NOMO-1 treated with dmso at 0.1 percent for 144 hours (cell line): Measurements from ENCODE around the gene RNF41.
A peak's percentile ranks its signal among the peaks of the same experiment; 100 is the strongest.
"Not testable (repeated sequence)": the region's sequence is repeated elsewhere in the genome, so short reads cannot be mapped to it uniquely, and the experiment has no call there.

Source experiments
- DNase-seq: peaks from one replicate; lab custom pipeline; 2025; ENCODE audit not compliant: unreplicated experiment; lab: John Stamatoyannopoulos, UW

The RNF41 gene

DNA sequence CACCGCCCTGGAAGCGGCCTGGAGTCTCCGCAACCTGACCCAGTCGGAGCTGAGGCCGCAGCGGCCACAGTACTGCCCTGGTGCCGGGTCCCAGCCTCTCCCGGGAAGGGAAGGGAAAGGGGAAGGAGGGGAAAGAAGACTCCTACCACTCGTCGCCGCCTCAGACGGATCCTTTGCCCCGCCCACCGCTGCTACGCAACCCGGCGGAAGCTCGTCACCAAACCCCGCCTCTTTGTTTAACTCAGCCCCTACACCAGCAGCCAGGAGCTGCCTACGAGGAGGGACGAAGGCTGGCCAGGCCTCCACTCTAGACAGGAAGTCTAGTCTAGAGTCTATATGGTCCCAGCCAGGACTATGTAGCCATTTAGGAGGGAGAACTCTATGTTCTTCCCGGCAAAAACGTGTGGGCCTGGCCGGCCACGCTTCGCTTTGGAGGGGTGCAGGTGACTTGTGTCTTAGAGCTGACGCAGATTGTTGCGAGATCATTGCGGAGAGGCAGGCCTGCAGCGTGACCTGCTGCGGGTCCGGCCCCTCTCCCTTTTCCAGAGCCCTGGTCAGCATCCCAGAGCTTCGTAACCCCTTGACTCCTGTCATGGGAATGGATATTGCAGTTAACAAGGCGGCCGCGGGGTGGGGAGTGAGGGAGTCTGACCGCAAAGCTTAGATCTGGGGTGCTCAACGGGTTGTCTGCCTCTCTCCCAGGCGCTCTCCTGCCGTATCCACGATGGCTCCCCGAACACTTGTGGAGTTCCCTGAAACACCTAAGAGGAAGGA, at the start of gene RNF41:
TSS of gene RNF41 (minus strand) at position 166 of the 774 bp plus-strand sequence. CDS start 7,875 bp downstream, outside the sequence.
- DNase-seq: peak; percentile 95

DNA sequence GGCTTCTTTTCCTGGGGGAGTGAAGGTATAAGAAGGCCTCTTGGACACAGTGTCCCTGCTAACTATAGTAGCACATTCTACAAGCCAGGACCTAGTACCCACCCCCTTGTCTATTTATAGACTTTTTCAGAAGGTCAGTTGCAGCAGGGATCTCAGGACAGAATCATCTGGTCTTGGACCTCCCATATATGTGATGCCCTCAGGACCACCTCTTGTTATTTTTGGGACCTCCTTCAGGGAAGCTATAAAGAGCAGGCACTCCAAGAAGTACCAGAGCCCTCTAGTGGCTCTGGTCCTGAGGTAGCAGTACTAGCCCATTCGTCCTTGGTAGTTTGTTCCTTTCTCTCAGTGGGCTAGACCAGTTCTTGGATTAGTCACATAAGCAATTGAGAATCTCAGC, 49.3 kb upstream of the RNF41 start:
- DNase-seq: no peak

DNA sequence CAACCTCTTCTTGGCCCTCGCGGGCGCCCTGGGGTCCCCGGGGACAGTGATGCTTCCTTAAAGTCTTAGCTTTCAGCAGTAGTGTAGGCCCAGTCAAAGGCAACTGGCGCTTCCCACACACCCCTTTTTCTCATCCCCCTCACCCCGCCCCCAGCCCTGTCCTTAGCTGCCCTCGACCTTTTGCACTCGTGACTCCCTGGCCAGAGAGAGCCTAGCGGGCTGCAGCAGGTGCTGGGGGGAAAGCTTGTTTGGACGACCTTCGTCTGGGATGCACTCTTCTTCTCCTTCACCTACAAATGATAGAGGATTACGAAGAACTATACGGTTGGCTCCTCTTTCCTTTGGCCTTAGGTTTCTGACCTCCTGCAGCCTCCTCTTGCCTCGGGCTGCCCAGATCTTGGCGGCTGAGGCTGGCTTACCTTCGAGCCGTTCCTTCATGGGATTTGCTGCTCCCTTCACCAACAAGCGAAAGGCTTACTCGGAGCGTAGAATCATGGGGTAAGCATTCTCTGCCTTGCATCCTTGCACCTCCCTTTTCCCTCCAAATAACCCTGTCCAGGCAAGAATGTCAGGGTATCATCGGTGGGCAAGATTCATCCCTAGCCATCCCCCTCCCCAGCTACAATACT, 45.8 kb upstream of the RNF41 start:
- DNase-seq: no peak

DNA sequence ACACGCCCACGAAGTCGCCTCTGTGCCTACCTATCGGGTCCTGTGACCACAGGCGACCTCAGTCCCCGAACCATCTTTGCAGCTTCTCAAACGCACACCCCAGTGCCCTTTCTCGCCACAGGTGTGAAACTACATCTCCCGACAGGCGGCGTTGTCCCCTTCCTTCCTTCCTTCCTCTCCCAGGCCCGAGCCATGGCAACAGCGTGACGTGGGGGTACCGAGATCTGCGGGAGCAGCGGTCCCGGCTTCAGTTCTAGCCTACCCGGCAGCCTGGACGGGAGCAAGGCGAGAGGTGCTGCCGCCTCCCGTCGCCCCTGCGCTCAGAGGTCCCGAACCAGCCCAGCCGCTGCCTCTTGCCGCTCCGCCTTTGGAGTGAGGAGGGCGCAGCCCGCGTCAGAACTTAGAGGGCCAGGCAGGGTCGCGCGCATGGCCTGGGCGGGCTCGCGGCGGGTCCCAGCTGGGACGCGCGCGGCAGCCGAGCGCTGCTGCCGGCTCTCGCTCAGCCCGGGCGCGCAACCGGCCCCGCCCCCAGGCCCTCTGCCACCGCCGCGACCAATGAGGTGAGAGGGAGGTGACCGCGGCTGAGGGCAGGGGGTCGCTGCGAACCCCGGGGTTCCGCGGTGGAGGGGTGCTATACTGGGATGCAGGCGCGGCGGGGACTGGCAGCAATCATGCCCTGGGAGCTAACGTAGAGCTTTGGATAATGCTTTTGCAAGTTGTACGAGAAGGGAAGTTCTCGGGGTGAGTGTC, 45.1 kb upstream of the RNF41 start, which contains the start of gene COQ10A:
TSS of gene COQ10A (plus strand) at position 250 of the 750 bp plus-strand sequence. CDS start at position 427, 177 bp downstream.
- DNase-seq: peak; percentile 84

DNA sequence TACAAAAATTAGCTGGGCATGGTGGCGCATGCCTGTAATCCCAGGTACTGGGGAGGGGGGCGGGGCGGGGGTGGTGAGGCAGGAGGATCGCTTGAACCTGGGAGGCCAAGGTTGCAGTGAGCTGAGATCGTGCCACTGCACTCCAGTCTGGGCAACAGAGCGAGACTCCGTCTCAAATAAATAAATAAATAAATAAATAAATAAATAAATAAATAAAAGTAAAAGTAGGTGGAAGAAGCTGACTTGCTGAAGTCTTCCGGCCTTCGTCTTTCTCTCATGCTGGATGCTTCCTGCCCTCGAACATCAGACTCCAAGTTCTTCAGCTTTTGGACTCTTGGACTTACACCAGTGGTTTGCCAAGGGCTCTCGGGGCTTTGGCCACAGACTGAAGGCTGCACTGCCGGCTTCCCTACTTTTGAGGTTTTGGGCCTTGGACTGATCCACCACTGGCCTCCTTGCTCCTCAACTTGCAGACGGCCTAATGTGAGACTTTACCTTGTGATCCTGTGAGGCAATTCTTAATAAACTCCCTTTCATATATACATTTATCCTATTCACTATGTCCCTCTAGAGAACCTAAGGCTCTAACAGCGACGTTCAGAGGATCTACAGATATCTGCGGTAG, 44.5 kb upstream of the RNF41 start:
- not testable (repeated sequence) for DNase-seq

DNA sequence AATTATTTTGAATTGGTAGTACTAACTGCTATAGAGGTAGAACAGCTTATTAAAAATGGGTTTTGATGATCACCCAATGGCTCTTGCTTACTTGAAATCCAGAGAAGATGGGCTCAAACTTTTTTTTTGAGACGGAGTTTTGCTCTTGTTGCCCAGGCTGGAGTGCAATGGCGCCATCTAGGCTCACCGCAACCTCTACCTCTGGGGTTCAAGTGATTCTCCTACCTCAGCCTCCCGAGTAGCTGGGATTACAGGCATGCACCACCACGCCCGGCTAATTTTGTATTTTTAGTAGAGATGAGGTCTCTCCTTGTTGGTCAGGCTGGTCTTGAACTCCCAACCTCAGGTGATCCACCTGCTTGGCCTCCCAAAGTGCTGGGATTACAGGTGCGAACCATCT, 41.2 kb upstream of the RNF41 start:
- DNase-seq: not testable (repeated sequence)

DNA sequence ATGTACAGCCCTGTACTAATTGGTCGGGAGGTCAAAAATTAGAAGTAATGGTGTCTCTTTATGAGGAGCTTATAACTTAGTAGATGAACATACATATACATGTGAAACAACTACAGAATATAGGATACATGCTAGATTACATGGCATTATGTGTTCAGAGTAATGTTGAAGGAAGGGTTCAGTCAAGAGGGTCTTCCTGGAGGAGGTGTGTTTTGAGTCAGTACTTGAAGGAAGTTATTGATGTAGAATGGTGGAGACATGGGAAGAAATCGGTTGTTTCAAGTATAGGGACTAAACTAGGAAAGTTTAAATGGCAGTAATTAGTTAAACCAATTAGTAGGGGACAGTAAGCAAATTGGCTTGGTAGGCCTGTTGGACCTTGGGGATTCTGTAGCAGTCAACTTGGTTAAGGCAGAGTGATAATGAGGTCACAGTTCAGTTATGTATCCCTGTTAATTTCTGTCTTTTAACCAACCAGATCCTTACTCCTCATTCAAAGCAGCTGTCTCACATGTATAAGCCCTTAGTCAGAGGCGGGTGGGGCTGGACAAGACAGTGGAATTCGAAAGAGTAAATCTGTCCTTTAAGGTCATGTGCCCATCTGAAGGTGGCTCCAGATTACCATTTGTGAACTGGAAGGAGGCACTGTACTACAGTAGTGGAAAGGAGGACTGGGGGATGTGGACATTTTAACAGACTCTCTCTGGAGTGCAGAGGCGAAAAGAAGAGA, 39.9 kb upstream of the RNF41 start:
- DNase-seq: no peak

DNA sequence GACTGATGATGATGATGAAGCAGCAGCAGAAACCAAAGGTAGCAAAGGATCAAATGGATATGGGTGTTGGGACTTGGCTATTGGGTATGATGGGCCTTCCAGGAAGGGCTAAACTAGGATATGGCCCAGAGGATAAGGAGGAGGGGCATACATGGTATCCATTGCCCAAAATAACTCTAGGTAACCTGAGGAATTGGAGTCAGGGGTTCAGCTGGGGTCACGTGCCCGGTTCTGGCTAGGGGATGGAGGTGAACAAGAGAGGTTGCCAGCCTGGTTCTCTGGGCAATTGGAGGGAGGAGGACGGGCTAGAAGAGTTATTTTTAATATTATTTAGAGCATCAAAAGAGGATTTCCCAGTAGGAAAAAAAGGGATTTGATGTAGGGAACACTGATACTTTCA, 39.2 kb upstream of the RNF41 start:
- DNase-seq: no peak

DNA sequence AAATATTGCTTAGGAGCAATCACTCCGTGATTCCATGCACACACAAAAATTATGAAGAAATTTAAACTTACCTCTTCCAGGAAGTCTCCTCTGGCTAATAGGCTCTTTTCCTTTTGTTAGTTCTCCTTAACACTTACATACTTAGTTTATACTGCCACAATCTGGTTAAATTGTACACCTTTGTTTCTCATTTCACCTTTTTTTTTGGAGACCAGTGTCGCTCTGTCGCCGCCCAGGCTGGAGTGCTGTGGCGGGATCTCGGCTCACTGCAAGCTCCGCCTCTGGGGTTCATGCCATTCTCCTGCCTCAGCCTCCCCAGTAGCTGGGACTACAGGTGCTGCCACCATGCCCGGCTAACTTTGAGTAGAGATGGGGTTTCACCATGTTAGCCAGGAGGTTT, 38.7 kb upstream of the RNF41 start:
- no peak for DNase-seq

DNA sequence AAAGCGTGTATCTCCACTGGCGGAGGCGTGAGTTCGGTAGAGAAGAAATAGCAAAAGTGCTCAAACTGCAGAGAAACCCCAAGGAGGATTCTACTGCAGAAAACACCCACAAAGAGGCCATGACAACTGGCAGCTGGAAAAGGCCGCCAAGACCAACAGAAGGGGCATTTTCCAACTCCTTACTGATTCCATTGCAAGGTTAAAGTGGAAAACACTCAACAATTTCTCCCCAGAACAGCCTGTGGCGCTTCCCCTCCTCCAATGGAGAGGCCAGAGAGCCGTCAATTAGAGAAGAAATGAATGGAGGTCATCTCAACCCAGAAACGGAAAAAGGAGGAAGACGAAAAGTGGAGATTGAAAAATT, 37.1 kb upstream of the RNF41 start:
- DNase-seq: no peak

DNA sequence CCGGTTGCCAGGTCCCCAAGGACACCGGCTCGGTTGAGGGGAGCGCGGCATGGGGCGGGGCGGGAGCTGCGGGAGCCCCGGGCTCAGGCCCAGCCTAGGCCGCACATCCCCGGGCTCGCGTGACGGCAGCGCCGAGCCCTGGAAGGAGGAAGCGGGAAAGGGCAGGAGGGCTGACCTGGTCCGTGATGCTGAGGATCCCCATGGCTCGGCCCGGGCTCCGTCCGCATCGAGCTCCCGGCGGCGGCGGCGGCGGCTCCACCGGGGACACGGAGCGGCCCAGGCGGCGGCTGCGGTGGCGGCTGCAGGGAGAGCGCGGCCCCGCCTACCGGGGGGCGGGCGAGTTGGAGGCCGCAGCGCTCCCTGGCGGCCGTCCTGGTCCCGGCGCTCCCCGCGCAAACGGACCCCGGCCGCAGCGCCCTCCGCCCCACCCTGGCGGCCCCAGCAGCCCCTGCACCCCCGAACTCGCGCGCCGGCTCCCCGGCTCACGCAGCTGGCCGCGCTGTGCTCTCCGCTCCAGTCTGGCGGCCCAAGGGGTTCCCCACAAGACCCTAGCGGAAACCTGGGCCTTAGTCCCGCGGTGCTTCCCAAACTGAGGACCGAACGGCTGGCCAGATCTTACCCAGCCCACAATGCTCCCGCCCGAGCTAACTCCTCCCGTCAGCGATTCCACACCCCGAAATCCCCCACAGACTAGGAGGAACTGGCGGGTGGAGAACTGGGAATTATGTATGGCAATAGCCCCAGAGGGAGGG, 36.5 kb upstream of the RNF41 start, which contains the start of gene ANKRD52:
TSS of gene ANKRD52 (minus strand) at position 317 of the 752 bp plus-strand sequence. CDS start at position 202, 115 bp downstream.
- peak; percentile 61 for DNase-seq

DNA sequence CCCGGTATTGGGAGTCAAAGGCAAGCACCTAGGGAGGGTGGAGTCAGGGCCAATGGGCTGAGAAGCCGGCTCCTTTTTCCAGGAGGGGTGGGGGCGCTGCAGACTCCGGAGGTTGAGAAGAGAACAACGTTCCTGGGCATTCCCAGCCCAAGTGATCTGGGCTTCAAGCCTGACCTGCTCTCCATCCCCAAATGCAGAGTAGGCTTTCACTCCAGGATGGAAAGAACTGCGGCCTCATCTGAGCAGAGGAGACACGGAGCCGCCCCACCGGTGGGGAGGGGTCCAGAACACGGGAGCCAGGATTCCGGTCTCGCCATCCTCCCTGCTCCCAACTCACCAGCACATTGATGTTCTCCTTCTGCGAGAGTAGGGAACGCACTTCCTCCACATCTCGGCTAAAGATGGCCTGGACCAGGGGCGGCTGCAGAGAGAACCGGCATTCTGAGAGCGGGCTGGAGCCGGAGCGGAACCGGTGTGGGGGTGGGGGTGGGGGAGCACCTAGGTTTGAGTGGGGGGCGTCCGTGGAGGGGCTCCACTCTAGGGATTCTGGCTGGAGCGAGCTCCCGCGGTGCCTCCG, 35.9 kb upstream of the RNF41 start:
- DNase-seq: no peak

DNA sequence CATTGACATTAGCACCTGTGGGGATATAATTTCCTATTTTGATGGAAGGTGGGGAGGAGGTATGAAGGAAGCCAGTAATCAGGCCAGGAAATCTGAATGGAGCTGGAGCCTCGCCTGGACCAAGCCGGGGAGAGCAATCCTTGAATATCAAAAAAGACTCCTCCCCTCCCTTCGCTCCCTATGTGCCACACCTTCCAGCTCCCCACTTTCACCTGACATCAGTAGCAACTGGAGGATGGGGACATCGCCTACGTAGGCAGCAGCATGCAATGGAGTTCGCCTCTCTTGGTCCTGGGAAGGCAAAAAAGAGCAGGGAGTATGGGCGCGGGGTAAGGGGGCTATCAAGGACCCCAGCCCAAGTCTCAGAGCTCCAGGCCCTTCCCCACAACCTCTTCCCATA, 35.3 kb upstream of the RNF41 start:
- DNase-seq: no peak

DNA sequence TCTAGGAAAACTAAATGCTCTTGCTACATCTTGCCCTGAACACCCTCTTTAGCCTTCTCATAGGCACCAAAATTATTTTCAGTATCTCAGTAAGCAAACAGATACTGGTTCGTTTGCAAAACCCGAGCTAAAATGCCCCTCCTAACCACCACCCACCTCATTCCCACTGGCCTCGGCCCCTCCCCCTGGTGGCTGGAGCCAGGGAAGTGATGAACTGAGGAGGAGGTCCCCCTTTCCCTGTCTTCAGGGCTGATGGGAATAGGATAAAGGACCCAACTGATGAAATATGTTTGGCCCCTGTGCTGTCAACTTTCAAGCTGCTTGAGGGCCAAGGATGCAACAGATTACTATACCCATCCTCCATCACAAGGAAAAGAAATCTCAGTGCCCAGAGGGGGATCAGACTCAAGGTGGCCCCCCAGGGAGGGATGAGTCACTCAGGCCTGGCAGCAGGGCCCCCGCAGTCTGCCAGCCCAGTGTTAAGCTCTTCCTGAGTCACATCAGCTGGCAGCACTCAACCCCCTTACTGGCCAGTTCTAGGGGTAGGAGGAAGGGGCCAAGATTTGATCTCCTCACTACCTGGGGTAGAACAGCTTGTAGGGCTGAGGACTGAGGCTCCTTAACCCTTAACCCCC, 34.7 kb upstream of the RNF41 start:
- DNase-seq: no peak

DNA sequence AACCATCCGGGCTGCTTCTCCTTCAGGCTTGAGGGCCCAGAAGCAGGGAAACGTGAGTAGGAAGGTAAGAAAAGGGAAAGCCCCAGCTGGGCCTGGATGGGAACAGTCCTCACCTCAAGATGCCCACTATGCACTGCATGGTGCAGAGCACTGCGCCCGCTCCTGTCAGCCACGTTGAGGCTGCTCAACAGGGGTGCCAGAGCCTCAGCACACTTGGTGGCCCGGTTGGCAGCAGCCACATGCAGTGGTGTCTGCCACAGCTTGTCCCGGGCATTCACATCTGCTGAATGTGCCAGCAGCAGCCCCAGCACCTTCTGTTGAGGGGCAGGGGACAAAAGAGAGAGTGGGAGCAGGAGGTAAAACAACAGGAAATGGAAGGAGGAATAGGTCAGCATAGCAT, 33.9 kb upstream of the RNF41 start:
- no peak for DNase-seq

DNA sequence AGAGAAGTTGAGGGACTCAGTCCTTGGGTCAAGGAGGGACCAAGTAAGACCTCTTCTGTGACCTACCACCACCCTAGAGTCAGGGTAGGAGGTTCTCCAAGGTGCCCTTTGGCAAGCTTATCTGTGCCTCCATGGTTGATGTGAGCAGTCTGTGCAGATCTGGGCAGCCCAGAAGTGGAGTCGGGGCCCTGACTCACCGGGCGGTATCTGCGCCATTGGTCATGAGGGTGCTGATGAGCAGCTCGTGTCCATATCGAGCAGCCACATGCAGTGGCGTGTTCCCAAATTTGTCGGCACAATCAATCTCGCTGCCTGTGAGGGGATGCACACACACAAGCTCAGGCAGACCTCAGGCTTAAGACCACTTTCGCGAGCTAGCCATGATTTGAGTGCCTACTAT, 31.4 kb upstream of the RNF41 start:
- DNase-seq: no peak

DNA sequence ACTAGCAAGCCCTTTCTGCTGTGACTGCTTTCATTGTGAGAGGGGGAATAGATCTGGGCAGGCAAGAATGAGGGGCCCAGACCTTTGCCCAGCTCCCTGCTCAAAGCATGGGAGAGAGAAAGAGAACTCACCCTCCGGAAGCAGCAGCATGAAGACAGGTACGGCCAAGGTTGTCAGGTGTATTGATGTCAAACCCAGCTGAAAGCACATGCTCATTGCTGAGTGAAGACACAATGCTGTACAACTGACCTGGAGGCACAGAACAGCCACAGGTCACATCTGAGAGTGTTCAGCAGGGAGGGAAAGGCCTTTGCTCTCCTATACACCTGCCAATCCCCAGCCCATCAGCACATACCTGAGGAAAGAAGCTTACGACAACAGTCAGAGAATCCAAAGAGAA, 30.9 kb upstream of the RNF41 start:
- no peak for DNase-seq

DNA sequence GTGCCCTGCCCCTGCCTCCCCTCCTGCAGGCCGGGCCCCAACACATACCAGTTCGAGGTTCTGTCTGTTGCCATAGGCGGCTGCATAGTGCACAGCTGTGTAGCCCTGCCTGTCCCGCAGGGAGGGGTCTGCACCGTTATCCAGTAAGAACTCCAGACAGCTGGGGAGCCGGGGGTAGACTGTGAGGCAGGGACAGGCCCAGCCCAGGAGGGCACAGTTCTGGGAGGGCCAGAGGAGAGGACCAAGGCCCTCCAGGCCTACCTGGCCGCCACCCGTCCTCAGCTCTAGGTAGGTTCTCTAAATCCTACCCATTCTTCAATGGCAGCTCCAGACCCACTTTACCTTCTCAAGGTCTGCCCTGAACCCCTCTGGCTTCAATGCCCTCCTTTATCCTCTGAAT, 27.0 kb upstream of the RNF41 start:
- no peak for DNase-seq

DNA sequence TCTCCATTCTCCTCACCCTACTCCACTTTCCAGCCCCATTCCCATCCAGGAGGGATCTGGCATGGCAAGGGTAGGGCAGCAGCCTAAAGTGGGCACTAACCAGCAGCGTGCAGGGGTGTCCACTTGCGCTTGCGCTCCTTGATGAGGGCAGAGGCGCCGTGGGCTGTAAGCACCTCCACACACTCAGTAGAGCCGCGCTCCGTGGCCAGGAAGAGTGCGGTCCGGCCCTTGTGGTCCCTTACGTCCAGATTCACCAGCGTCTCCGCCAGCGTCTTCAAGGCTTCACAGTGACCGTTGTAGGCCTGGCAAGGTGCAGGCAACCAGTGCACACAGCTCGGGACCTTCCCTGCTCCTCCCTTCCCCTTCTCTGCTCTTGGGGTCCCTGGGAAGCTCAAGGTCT, 26.2 kb upstream of the RNF41 start:
- DNase-seq: no peak
